Measurements from ENCODE around the gene YEATS2. TPM values are rescaled to one million over a fixed set of nuclear protein-coding genes. Genes with fewer than 3 reads are reported as not detected.

YEATS2 gene
- total RNA-seq, 1 donor: 30.3 TPM

GRCh38 chr3:183823963-183824362 is 126.4 kb downstream of the YEATS2 start:
- TF ChIP-seq CTCF (IDR thresholded peaks at IDR 0.05; ENCODE audit: insufficient read depth, low read length): no peak
- no peak for DNase-seq (ENCODE audit: low read depth)
- H3K4me3 ChIP-seq (ENCODE audit: low read depth, low read length): no peak overlapping the region

- H3K4me3 ChIP-seq (ENCODE audit: low read depth, low read length): peak overlapping the region; percentile 69
- no peak for TF ChIP-seq CTCF (IDR thresholded peaks at IDR 0.05; ENCODE audit: insufficient read depth, low read length)
- DNase-seq (ENCODE audit: low read depth): no peak
Observed at GRCh38 chr3:183824761-183825455, 127.3 kb downstream of the YEATS2 start.

GRCh38 chr3:183825456-183826161 is 128.0 kb downstream of the YEATS2 start, which contains the start of gene MAP6D1:
MAP6D1 (minus strand) TSS chr3:183825577; CDS start chr3:183825547, 30 bp downstream.
- peak within 1 kb of the TSS; percentile 69 for H3K4me3 ChIP-seq (ENCODE audit: low read depth, low read length)
- peak; percentile 24 for TF ChIP-seq CTCF (IDR thresholded peaks at IDR 0.05; ENCODE audit: insufficient read depth, low read length)
- peak; percentile 18 for DNase-seq (ENCODE audit: low read depth)

GRCh38 chr3:183826448-183827250 is 129.1 kb downstream of the YEATS2 start:
- no peak for TF ChIP-seq CTCF (IDR thresholded peaks at IDR 0.05; ENCODE audit: insufficient read depth, low read length)
- DNase-seq (ENCODE audit: low read depth): no peak
- no peak overlapping the region for H3K4me3 ChIP-seq (ENCODE audit: low read depth, low read length)

GRCh38 chr3:183827809-183828537 is 130.4 kb downstream of the YEATS2 start:
- no peak overlapping the region for H3K4me3 ChIP-seq (ENCODE audit: low read depth, low read length)
- no peak for TF ChIP-seq CTCF (IDR thresholded peaks at IDR 0.05; ENCODE audit: insufficient read depth, low read length)
- no peak for DNase-seq (ENCODE audit: low read depth)

GRCh38 chr3:183828538-183828870 is 130.9 kb downstream of the YEATS2 start:
- no peak for DNase-seq (ENCODE audit: low read depth)
- no peak for TF ChIP-seq CTCF (IDR thresholded peaks at IDR 0.05; ENCODE audit: insufficient read depth, low read length)
- H3K4me3 ChIP-seq (ENCODE audit: low read depth, low read length): no peak overlapping the region

Measured in fibroblast of the aortic adventitia (primary cell).